GM12873 (cell line): ENCODE results near the gene TTLL4.

Source experiments
- CTCF ChIP-seq: IDR thresholded peaks from 2 replicates; pipeline ENCODE4 v1.5.1; 2012; ENCODE audit warnings: low read depth, mild to moderate bottlenecking, moderate library complexity, low read length, control low read depth; ENCODE audit not compliant: insufficient read depth; ENCODE audit errors: missing control alignments

Gene TTLL4

GRCh38 chr2:218726004-218726574, 15.5 kb downstream of the TTLL4 start:
- TF ChIP-seq CTCF = no peak

GRCh38 chr2:218727502-218728165, 17.0 kb downstream of the TTLL4 start:
- peak; percentile 47 for TF ChIP-seq CTCF

GRCh38 chr2:218729640-218730039, 19.0 kb downstream of the TTLL4 start:
- no peak for TF ChIP-seq CTCF

- no peak for TF ChIP-seq CTCF
These were observed 21.6 kb downstream of the TTLL4 start for GRCh38 chr2:218732052-218732760.

- no peak for TF ChIP-seq CTCF
These were observed 22.1 kb downstream of the TTLL4 start for GRCh38 chr2:218732761-218733158.

- no peak for TF ChIP-seq CTCF
These were observed 22.8 kb downstream of the TTLL4 start for GRCh38 chr2:218733171-218734021.
